Astrocyte (in vitro differentiated cells and primary cell): ENCODE measurements around the gene CCDC43.

ENCODE experiments used
- EZH2 ChIP-seq: IDR thresholded peaks from 2 replicates; pipeline ENCODE4 v1.6.1; 2012; ENCODE audit warnings: mild to moderate bottlenecking, low read length, inconsistent platforms; ENCODE audit not compliant: insufficient read depth
- TF ChIP-seq, protein P1 (sequence below): IDR thresholded peaks from 2 replicates; pipeline ENCODE4 v1.5.1; 2011; ENCODE audit warnings: low read depth, mild to moderate bottlenecking, inconsistent platforms, low read length, moderate library complexity; ENCODE audit not compliant: insufficient read depth

GRCh38 chr17:44707755-44708400 is 18.3 kb upstream of the CCDC43 start:
- TF ChIP-seq, protein P1, sequence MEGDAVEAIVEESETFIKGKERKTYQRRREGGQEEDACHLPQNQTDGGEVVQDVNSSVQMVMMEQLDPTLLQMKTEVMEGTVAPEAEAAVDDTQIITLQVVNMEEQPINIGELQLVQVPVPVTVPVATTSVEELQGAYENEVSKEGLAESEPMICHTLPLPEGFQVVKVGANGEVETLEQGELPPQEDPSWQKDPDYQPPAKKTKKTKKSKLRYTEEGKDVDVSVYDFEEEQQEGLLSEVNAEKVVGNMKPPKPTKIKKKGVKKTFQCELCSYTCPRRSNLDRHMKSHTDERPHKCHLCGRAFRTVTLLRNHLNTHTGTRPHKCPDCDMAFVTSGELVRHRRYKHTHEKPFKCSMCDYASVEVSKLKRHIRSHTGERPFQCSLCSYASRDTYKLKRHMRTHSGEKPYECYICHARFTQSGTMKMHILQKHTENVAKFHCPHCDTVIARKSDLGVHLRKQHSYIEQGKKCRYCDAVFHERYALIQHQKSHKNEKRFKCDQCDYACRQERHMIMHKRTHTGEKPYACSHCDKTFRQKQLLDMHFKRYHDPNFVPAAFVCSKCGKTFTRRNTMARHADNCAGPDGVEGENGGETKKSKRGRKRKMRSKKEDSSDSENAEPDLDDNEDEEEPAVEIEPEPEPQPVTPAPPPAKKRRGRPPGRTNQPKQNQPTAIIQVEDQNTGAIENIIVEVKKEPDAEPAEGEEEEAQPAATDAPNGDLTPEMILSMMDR = no peak
- TF ChIP-seq EZH2 = no peak
